Measurements from ENCODE around the gene UQCRC2.
"Not testable (repeated sequence)": the region's sequence is repeated elsewhere in the genome, so short reads cannot be mapped to it uniquely, and the experiment has no call there.

UQCRC2 gene

GRCh38 chr16:21952793-21953540, at the start of gene UQCRC2:
Gene UQCRC2 (plus strand): TSS chr16:21953361. CDS start chr16:21953424, 63 bp downstream.
- Histone ChIP-seq H3K9ac (ENCODE audit: low read length) (peak within 1 kb of the TSS; percentile 99), H3K4me1 (ENCODE audit: control insufficient read depth, insufficient read depth, low read length) (peaks cover 13% of the 10 kb centered on the region)

GRCh38 chr16:21932650-21933049, 20.5 kb upstream of the UQCRC2 start:
- H3K4me3 ChIP-seq (ENCODE audit: low read length); H3K36me3 ChIP-seq (ENCODE audit: control insufficient read depth, insufficient read depth, low read length); H3K27ac ChIP-seq (ENCODE audit: low read depth, low read length); H3K9ac ChIP-seq (ENCODE audit: low read length); H3K4me1 ChIP-seq (ENCODE audit: control insufficient read depth, insufficient read depth, low read length); H3K27me3 ChIP-seq (ENCODE audit: control insufficient read depth, insufficient read depth, low read length): not testable (repeated sequence)

More at GRCh38 chr16:21952793-21953540, at the start of gene UQCRC2:
- H3K36me3 ChIP-seq (ENCODE audit: control insufficient read depth, insufficient read depth, low read length) = peaks cover 6% of the 10 kb centered on the region
- H3K4me3 ChIP-seq (ENCODE audit: low read length) = peak within 1 kb of the TSS; percentile 100
- H3K27ac ChIP-seq (ENCODE audit: low read depth, low read length) = peak within 1 kb of the TSS; percentile 99
- H3K27me3 ChIP-seq (ENCODE audit: control insufficient read depth, insufficient read depth, low read length) = no peaks in the 10 kb centered on the region

GRCh38 chr16:21933316-21933715, 19.8 kb upstream of the UQCRC2 start:
- H3K27ac ChIP-seq (ENCODE audit: low read depth, low read length); H3K4me3 ChIP-seq (ENCODE audit: low read length); H3K27me3 ChIP-seq (ENCODE audit: control insufficient read depth, insufficient read depth, low read length); H3K9ac ChIP-seq (ENCODE audit: low read length); H3K36me3 ChIP-seq (ENCODE audit: control insufficient read depth, insufficient read depth, low read length); H3K4me1 ChIP-seq (ENCODE audit: control insufficient read depth, insufficient read depth, low read length): not testable (repeated sequence)

- not testable (repeated sequence) for H3K4me1 ChIP-seq (ENCODE audit: control insufficient read depth, insufficient read depth, low read length); H3K27ac ChIP-seq (ENCODE audit: low read depth, low read length)
Measured at GRCh38 chr16:21933790-21934189, 19.4 kb upstream of the UQCRC2 start.

GRCh38 chr16:21936216-21936615, 16.9 kb upstream of the UQCRC2 start:
- H3K9ac ChIP-seq (ENCODE audit: low read length); H3K27ac ChIP-seq (ENCODE audit: low read depth, low read length); H3K4me3 ChIP-seq (ENCODE audit: low read length); H3K4me1 ChIP-seq (ENCODE audit: control insufficient read depth, insufficient read depth, low read length); H3K36me3 ChIP-seq (ENCODE audit: control insufficient read depth, insufficient read depth, low read length); H3K27me3 ChIP-seq (ENCODE audit: control insufficient read depth, insufficient read depth, low read length): not testable (repeated sequence)

More at GRCh38 chr16:21933790-21934189, 19.4 kb upstream of the UQCRC2 start:
- not testable (repeated sequence) for H3K4me3 ChIP-seq (ENCODE audit: low read length); H3K36me3 ChIP-seq (ENCODE audit: control insufficient read depth, insufficient read depth, low read length); H3K27me3 ChIP-seq (ENCODE audit: control insufficient read depth, insufficient read depth, low read length); H3K9ac ChIP-seq (ENCODE audit: low read length)

GRCh38 chr16:21937336-21937829, 15.8 kb upstream of the UQCRC2 start:
- H3K27ac ChIP-seq (ENCODE audit: low read depth, low read length) = no peak overlapping the region
- H3K4me1 ChIP-seq (ENCODE audit: control insufficient read depth, insufficient read depth, low read length) = no peaks in the 10 kb centered on the region
- no peaks in the 10 kb centered on the region for H3K27me3 ChIP-seq (ENCODE audit: control insufficient read depth, insufficient read depth, low read length)
- no peak overlapping the region for H3K9ac ChIP-seq (ENCODE audit: low read length)
- no peak overlapping the region for H3K4me3 ChIP-seq (ENCODE audit: low read length)
- H3K36me3 ChIP-seq (ENCODE audit: control insufficient read depth, insufficient read depth, low read length) = no peaks in the 10 kb centered on the region

- H3K27me3 ChIP-seq (ENCODE audit: control insufficient read depth, insufficient read depth, low read length) = no peaks in the 10 kb centered on the region
- H3K4me1 ChIP-seq (ENCODE audit: control insufficient read depth, insufficient read depth, low read length) = no peaks in the 10 kb centered on the region
- no peak overlapping the region for H3K27ac ChIP-seq (ENCODE audit: low read depth, low read length)
- H3K36me3 ChIP-seq (ENCODE audit: control insufficient read depth, insufficient read depth, low read length) = no peaks in the 10 kb centered on the region
- H3K9ac ChIP-seq (ENCODE audit: low read length) = no peak overlapping the region
- H3K4me3 ChIP-seq (ENCODE audit: low read length) = no peak overlapping the region
Measured at GRCh38 chr16:21940570-21940969, 12.6 kb upstream of the UQCRC2 start.

- no peaks in the 10 kb centered on the region for H3K27me3 ChIP-seq (ENCODE audit: control insufficient read depth, insufficient read depth, low read length)
- H3K4me1 ChIP-seq (ENCODE audit: control insufficient read depth, insufficient read depth, low read length) = no peaks in the 10 kb centered on the region
- no peak overlapping the region for H3K9ac ChIP-seq (ENCODE audit: low read length)
- H3K4me3 ChIP-seq (ENCODE audit: low read length) = no peak overlapping the region
- H3K27ac ChIP-seq (ENCODE audit: low read depth, low read length) = no peak overlapping the region
- H3K36me3 ChIP-seq (ENCODE audit: control insufficient read depth, insufficient read depth, low read length) = no peaks in the 10 kb centered on the region
Measured at GRCh38 chr16:21943571-21943970, 9.6 kb upstream of the UQCRC2 start.

- Histone ChIP-seq H3K27me3 (ENCODE audit: control insufficient read depth, insufficient read depth, low read length) (no peaks in the 10 kb centered on the region), H3K9ac (ENCODE audit: low read length) (no peak overlapping the region), H3K4me3 (ENCODE audit: low read length) (no peak overlapping the region), H3K36me3 (ENCODE audit: control insufficient read depth, insufficient read depth, low read length) (no peaks in the 10 kb centered on the region), H3K4me1 (ENCODE audit: control insufficient read depth, insufficient read depth, low read length) (peaks cover 4% of the 10 kb centered on the region), H3K27ac (ENCODE audit: low read depth, low read length) (no peak overlapping the region)
Measured at GRCh38 chr16:21946889-21947635, 6.1 kb upstream of the UQCRC2 start.

GRCh38 chr16:21949713-21950260, 3.4 kb upstream of the UQCRC2 start:
- Histone ChIP-seq H3K27me3 (ENCODE audit: control insufficient read depth, insufficient read depth, low read length) (no peaks in the 10 kb centered on the region), H3K4me1 (ENCODE audit: control insufficient read depth, insufficient read depth, low read length) (peaks cover 13% of the 10 kb centered on the region)

GRCh38 chr16:21950782-21951521, 2.2 kb upstream of the UQCRC2 start:
- peaks cover 13% of the 10 kb centered on the region for H3K4me1 ChIP-seq (ENCODE audit: control insufficient read depth, insufficient read depth, low read length)
- H3K27ac ChIP-seq (ENCODE audit: low read depth, low read length) = no peak overlapping the region
- no peaks in the 10 kb centered on the region for H3K36me3 ChIP-seq (ENCODE audit: control insufficient read depth, insufficient read depth, low read length)
- H3K9ac ChIP-seq (ENCODE audit: low read length) = no peak overlapping the region
- H3K4me3 ChIP-seq (ENCODE audit: low read length) = no peak overlapping the region
- H3K27me3 ChIP-seq (ENCODE audit: control insufficient read depth, insufficient read depth, low read length) = no peaks in the 10 kb centered on the region

More at GRCh38 chr16:21949713-21950260, 3.4 kb upstream of the UQCRC2 start:
- H3K36me3 ChIP-seq (ENCODE audit: control insufficient read depth, insufficient read depth, low read length) = no peaks in the 10 kb centered on the region
- no peak overlapping the region for H3K4me3 ChIP-seq (ENCODE audit: low read length)
- no peak overlapping the region for H3K9ac ChIP-seq (ENCODE audit: low read length)
- no peak overlapping the region for H3K27ac ChIP-seq (ENCODE audit: low read depth, low read length)
